ENCODE results near the gene MYO1E.
A peak's percentile ranks its signal among the peaks of the same experiment; 100 is the strongest.

The MYO1E gene

DNA sequence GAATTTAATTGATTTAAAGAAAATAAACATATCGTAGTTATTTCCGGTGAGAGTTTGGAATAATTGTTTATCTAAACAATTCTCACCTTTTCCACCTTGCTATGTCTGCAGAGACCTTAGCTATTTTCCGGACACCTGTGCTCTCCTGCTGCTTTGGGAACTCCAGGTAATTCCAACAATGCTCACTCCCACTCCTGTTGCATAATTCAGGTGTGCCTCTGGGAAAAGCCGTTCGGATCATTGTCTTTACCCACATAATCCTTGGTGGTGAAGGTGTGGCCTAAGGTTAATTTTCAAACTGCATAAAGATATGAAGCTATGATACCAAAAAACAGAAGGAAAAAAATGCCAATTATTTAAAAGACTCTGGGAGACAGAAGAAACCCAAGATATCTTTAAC is 106.6 kb downstream of the MYO1E start:
- DNase-seq (ENCODE audit: low read depth in 2 of 2), result no peak

DNA sequence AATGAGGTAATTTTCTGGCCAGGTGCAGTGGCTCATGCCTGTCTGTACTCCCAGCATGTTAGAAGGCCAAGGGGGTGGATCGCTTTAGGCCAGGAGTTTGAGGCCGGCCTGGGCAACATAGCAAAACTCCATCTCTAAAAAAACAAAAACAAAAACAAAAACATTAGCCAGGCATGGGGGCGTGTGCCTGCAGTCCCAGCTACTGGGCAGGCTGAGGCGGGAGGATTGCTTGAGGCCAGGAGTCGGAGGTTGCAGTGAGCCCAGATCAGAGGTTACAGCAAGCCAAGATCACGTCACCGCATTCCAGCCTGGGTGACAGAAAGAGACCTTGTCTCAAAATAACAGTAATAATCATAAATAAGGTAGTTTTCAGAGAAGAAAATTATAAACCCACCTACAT is 110.4 kb downstream of the MYO1E start:
- no peak for DNase-seq (ENCODE audit: low read depth in 2 of 2)

GRCh38 chr15:59260090-59260489 is 112.6 kb downstream of the MYO1E start:
- no peak for DNase-seq (ENCODE audit: low read depth in 2 of 2)

DNA sequence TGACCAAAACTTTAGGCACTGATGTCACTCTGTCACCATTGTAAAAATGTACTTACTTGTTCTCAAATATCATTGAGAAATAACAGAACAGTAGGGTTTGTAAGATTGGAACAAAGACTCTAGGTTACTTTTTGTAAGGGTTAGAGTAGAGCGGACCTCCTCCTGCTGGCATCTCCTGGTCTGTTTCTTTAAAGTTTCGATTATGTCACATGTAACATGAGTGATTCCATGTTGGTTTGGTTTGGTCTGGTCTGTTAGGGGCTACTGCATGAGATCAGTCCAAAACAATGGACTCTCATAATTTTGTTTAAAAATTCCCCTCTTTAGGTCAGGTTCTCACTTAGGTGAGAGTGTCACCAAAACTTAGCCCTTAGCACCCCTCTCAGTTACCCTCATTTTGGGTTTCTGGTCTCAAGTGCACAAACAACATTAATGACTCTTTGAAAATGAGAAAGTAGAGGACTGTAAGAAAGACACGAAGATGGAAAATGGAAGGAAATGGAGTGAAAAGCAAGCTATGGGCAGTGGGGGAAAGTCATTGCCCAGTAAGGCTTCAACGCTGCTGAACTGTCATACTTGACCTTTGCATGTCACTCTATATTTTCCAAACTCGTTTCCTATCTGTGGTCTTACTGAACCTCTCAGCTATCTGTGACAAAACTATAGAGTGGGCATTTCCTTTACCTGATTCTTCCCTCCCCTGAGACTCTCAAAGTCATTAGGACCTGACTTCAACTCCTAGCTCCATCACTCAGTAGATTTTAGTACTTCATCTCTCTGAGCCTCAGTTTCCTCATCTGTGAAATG is 113.3 kb downstream of the MYO1E start:
- DNase-seq (ENCODE audit: low read depth in 2 of 2), result no peak

DNA sequence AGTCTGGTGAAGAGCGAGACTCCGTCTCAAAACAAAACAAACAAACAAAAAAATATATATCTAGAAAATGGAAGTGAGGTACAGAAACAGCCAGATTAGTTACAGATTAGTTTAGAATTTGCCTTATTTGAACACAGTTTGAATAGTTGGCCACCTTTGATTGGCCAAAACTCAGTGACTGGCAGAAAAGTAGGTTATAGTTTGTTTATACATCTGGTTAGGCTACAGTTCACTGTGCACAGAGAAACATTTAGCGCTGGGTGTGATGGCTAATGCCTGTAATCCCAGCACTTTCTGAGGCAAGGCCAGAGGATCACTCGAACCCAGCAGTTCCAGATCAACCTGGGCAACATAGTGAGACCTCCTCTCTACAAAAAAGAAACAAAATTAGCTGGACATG is 114.4 kb downstream of the MYO1E start:
- DNase-seq (ENCODE audit: low read depth in 2 of 2), result no peak

GRCh38 chr15:59257140-59257539 is 115.5 kb downstream of the MYO1E start:
- no peak for DNase-seq (ENCODE audit: low read depth in 2 of 2)

DNA sequence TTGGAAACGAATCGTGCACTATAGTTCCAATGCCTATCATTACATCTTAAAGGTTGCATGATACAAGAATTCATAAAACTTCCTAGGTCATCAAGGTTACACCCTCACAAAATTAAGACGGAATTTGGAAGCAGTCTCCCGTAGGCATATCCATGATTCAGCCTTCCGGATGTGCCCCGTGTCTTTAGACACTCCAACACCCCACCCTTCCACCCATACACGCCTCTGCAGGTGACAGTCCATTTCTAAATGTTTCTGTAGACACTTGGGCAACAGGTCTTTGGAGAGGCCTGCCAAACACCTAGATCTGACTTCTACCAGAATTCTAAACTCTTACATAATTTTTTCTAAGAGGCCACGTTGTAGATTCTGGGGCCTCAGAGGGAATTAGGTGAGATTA is 116.2 kb downstream of the MYO1E start:
- DNase-seq (ENCODE audit: low read depth in 2 of 2), result no peak

DNA sequence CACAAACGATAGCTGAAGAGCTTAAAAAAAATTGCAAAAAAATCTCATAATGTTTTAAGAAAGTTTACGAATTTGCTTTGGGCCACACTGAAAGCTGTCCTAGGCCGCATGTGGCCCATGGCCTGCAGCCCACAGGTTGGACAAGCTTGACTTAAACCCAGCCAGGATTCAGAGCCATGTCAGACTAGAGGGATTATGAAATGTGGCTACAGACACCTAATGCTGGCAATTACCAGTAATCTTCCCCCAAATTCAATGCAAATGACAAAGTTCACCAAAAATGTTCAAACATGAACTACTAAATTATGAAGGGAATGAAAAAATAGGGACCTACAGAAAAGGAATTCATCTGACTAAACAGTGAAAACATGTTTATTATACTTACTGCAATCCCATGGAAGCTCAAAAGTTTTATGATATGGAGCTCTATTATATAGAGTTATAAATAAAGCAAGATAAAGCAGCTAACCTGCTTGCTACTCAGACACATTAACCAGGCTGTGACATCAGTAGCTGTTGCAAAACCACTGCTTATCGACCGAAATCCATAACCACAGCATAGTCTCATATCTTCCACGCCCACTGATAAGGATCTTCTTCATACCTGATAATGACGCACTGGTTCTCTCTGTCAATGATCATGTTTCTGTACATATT is 116.9 kb downstream of the MYO1E start:
- no peak for DNase-seq (ENCODE audit: low read depth in 2 of 2)

DNA sequence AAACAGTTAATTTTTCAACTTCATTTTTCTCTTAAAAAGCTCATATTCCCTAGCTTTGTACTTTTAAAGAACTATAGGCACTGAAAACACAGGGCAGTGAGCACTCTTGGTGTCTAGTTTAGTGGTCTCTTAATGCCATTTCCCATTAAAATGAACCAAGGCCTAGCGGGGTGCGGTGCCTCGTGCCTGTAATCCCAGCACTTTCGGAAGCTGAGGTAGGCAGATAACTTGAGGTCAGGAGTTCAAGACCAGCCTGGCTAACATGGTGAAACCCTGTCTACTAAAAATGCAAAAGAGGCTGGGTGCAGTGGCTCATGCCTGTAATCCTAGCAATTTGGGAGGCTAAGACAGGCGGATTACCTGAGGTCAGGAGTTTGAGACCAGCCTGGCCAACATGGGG is 120.5 kb downstream of the MYO1E start:
- no peak for DNase-seq (ENCODE audit: low read depth in 2 of 2)

DNA sequence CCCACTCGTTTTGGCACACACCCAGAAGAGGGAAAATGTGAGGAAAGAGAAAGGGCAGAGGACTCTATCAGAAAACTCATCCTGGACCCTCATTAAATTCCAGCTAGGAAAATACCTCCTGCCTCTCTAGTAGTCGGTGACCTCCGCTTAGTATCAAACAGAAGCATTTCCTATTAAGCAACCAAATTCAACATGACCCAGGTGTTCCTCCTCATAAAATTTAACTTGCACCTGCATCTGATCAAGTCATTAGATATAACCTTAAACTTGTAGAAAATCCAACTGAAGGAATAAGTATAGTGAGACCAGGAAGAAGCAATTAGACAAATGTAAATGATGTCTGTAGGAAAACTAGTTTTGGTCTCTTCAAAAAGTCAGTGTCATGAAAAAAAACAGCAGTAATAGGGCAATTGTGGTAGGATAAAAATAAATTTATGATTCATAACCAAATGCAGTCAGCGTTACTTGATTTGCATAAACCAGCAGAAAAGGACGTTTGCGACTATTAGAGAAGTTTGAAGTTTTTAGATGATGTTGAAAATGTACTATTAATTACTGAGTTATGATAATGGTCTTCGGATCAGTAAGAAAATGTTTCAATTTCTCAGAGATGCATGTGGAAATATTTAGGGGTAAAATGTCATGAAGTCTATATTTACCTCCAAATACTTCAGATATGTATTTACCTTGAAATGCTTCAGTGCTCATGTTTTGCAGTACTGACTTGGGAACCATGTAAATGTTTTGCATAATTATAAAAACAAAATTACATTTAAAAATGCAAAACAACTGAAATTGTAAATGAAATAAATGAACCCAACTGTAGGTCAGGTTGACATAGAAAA is 121.4 kb downstream of the MYO1E start:
- no peak for DNase-seq (ENCODE audit: low read depth in 2 of 2)

DNA sequence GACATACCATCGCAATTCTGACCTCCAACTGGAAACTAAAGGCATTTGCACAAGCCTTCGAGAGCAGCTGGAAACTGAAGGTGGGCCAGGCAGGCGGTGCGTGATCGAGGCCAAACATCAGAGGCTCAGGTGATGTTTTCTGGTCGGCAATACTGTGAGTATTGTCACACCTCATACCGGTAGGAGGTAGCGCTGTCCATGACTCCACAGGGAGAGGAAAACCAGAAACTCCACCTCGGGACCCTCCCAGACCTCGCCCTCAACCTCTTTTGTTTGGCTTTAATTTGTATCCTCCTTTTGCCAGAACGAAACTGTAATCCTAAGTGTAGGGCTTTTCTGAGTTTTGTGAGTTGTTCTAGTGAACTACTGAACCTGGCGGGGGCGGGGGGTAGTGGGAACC is 122.4 kb downstream of the MYO1E start:
- no peak for DNase-seq (ENCODE audit: low read depth in 2 of 2)

DNA sequence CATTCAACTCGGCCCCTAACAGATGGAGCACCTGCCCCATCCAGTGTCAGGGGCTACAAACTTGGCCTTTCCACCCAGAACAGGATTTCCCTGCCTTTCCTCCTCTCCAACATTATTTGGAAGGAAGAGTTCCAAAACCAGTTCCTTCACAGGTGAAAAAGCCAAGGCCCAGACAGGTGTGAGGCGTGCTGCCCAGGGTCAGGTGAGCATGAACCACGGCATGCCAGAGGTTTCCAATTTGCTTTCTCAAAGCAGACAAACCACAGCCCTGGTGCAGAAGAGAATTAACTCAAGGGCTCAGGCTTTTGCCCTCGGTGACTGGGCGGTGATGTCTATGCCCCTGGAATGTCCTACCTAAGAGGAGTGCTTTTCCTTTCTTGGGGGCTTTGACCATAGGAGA is 122.9 kb downstream of the MYO1E start:
- DNase-seq (ENCODE audit: low read depth in 2 of 2), result no peak

GRCh38 chr15:59247364-59247763 is 125.3 kb downstream of the MYO1E start:
- peak; percentile 41 to 44 for DNase-seq (ENCODE audit: low read depth in 2 of 2)

- DNase-seq (ENCODE audit: low read depth in 2 of 2), result no peak
Measured at GRCh38 chr15:59245559-59245958, 127.1 kb downstream of the MYO1E start.

- DNase-seq (ENCODE audit: low read depth in 2 of 2), result no peak
Measured at GRCh38 chr15:59244337-59244736, 128.3 kb downstream of the MYO1E start.

- no peak for DNase-seq (ENCODE audit: low read depth in 2 of 2)
Measured at GRCh38 chr15:59243622-59244021, 129.0 kb downstream of the MYO1E start.

GRCh38 chr15:59242649-59243048 is 130.0 kb downstream of the MYO1E start:
- no peak for DNase-seq (ENCODE audit: low read depth in 2 of 2)

- DNase-seq (ENCODE audit: low read depth in 2 of 2), result no peak
Measured at GRCh38 chr15:59240036-59240435, 132.6 kb downstream of the MYO1E start.

DNA sequence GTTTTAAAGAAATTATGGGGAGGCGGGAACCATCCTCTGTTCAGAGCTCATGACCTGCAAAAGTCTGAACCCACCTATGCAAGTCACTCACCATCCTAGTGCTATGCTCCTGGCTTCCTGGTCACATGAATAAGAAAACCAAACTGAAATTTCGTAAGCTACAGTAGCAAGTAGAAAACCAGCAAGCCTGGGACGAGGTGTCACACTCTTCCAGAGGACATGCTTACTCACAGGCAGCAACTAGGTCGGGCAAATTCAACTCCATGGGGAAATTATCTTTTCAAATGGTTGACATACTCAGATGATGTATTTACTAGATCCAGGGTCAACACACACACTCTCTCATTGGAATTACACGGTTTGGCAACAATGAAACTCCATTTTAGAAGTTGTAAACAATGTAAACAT is 134.7 kb downstream of the MYO1E start:
- DNase-seq (ENCODE audit: low read depth in 2 of 2), result no peak

GRCh38 chr15:59237119-59237855 is 135.4 kb downstream of the MYO1E start:
- no peak for DNase-seq (ENCODE audit: low read depth in 2 of 2)

DNA sequence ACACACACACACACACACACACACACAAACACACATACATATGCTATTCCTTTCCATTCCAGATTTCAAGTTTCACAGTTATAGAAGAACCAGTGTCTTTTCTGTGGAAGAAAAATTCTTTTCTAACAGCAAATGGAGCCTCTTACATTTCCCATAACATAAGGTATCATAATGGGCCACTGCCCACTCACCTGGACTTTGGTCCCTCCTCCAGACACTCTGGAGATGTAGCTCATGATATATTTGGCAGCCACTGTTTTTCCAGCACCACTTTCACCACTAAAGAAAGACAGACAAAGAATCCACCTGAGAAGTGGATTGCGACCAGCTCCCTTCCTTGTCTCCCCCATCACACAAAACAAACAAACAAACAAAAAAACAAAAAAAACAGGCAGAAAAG is 136.3 kb downstream of the MYO1E start:
- no peak for DNase-seq (ENCODE audit: low read depth in 2 of 2)

DNA sequence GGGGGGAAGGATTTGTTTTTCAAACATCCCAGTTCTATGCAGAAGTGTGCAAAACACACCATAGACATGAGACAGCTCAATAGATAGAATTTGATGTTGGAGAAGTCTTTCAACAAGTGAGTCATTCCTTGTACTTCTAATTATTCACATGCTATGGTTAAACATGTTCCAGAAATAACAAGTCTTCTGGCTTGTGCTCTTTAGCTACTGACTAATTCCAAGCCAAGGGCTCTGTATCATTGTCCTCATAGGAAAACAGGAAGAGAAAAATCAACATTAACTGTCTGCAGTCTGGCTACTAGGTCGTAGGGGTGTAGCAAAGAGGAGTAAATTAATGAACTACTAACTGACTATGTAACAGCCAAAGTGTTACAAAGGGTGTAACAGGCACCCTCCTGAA is 140.2 kb downstream of the MYO1E start:
- peak; percentile 77 for DNase-seq (ENCODE audit: low read depth in 2 of 2)

All from fibroblast of skin of left quadriceps (primary cell).